ENCODE data around the gene SPIC.
"Not testable (repeated sequence)": the region's sequence is repeated elsewhere in the genome, so short reads cannot be mapped to it uniquely, and the experiment has no call there.

Gene SPIC

GRCh38 chr12:101455685-101456084 lies 19.5 kb upstream of the SPIC start:
- peaks cover 3% of the 10 kb centered on the region for H3K9me3 ChIP-seq (ENCODE audit: severe bottlenecking)
- no peak for DNase-seq
- TF ChIP-seq CTCF (IDR thresholded peaks at IDR 0.05; ENCODE audit: low read depth, low read length) = no peak

GRCh38 chr12:101459642-101460346 lies 15.3 kb upstream of the SPIC start:
- H3K4me3 ChIP-seq (ENCODE audit: low read depth, low read length) = no peak overlapping the region
- H3K27me3 ChIP-seq (ENCODE audit: insufficient read depth, low read depth, severe bottlenecking) = no peaks in the 10 kb centered on the region
- DNase-seq = no peak
- H3K27ac ChIP-seq = no peak overlapping the region
- TF ChIP-seq CTCF (IDR thresholded peaks at IDR 0.05; ENCODE audit: low read depth, low read length) = no peak
- H3K9me3 ChIP-seq (ENCODE audit: severe bottlenecking) = peaks cover 3% of the 10 kb centered on the region
- no peaks in the 10 kb centered on the region for H3K36me3 ChIP-seq

More at GRCh38 chr12:101455685-101456084, 19.5 kb upstream of the SPIC start:
- Histone ChIP-seq H3K27ac (no peak overlapping the region), H3K27me3 (ENCODE audit: insufficient read depth, low read depth, severe bottlenecking) (no peaks in the 10 kb centered on the region), H3K4me3 (ENCODE audit: low read depth, low read length) (no peak overlapping the region), H3K36me3 (no peaks in the 10 kb centered on the region)

GRCh38 chr12:101468948-101469347 lies 6.2 kb upstream of the SPIC start:
- no peaks in the 10 kb centered on the region for H3K36me3 ChIP-seq
- H3K4me3 ChIP-seq (ENCODE audit: low read depth, low read length) = no peak overlapping the region
- H3K27ac ChIP-seq = no peak overlapping the region
- no peaks in the 10 kb centered on the region for H3K27me3 ChIP-seq (ENCODE audit: insufficient read depth, low read depth, severe bottlenecking)
- DNase-seq = no peak
- no peaks in the 10 kb centered on the region for H3K9me3 ChIP-seq (ENCODE audit: severe bottlenecking)
- TF ChIP-seq CTCF (IDR thresholded peaks at IDR 0.05; ENCODE audit: low read depth, low read length) = no peak

- H3K9me3 ChIP-seq (ENCODE audit: severe bottlenecking) = no peaks in the 10 kb centered on the region
- H3K36me3 ChIP-seq = no peaks in the 10 kb centered on the region
- DNase-seq = no peak
Measured at GRCh38 chr12:101470939-101471338, 4.2 kb upstream of the SPIC start.

GRCh38 chr12:101471878-101472277 lies 3.3 kb upstream of the SPIC start:
- H3K9me3 ChIP-seq (ENCODE audit: severe bottlenecking); H3K27ac ChIP-seq; DNase-seq; H3K4me3 ChIP-seq (ENCODE audit: low read depth, low read length); H3K36me3 ChIP-seq; H3K27me3 ChIP-seq (ENCODE audit: insufficient read depth, low read depth, severe bottlenecking): not testable (repeated sequence)

More at GRCh38 chr12:101470939-101471338, 4.2 kb upstream of the SPIC start:
- no peak for TF ChIP-seq CTCF (IDR thresholded peaks at IDR 0.05; ENCODE audit: low read depth, low read length)
- Histone ChIP-seq H3K4me3 (ENCODE audit: low read depth, low read length) (no peak overlapping the region), H3K27ac (no peak overlapping the region), H3K27me3 (ENCODE audit: insufficient read depth, low read depth, severe bottlenecking) (no peaks in the 10 kb centered on the region)

- no peaks in the 10 kb centered on the region for H3K27me3 ChIP-seq (ENCODE audit: insufficient read depth, low read depth, severe bottlenecking)
- no peak overlapping the region for H3K27ac ChIP-seq
- no peaks in the 10 kb centered on the region for H3K36me3 ChIP-seq
- no peak overlapping the region for H3K4me3 ChIP-seq (ENCODE audit: low read depth, low read length)
- no peaks in the 10 kb centered on the region for H3K9me3 ChIP-seq (ENCODE audit: severe bottlenecking)
- no peak for DNase-seq
- TF ChIP-seq CTCF (IDR thresholded peaks at IDR 0.05; ENCODE audit: low read depth, low read length) = no peak
Measured at GRCh38 chr12:101474248-101474647, 888 bp upstream of the SPIC start.
